Immature natural killer cell (primary cell): Measurements from ENCODE around the gene HACD3. TPM values are rescaled to one million over a fixed set of nuclear protein-coding genes. Genes with fewer than 3 reads are reported as not detected.

Experiments used
- DNase-seq, 3 donors: peaks; one replicate each; pipeline ENCODE4 v3.0.0; 2022; ENCODE audit warnings: mixed read lengths in 1 of 3
- H3K27ac Mint-ChIP-seq, 6 donors: one replicate each; pipeline ENCODE4 v1.8.0; 2020; ENCODE audit warnings: mixed read lengths in 6 of 6, mild to moderate bottlenecking in 5 of 6, inconsistent platforms in 4 of 6, moderate library complexity in 3 of 6
- H3K27me3 Mint-ChIP-seq, 3 donors: one replicate each; pipeline ENCODE4 v1.8.0; 2020 to 2021; ENCODE audit warnings: low read depth in 3 of 3, mild to moderate bottlenecking in 3 of 3, mixed read lengths in 3 of 3, moderate library complexity in 3 of 3, inconsistent platforms in 1 of 3
- H3K36me3 Mint-ChIP-seq, 3 donors: one replicate each; pipeline ENCODE4 v1.8.0; 2020; ENCODE audit warnings: mixed read lengths in 3 of 3, inconsistent platforms in 2 of 3, mild to moderate bottlenecking in 2 of 3
- H3K4me1 Mint-ChIP-seq, 2 donors: one replicate each; pipeline ENCODE4 v1.8.0; 2020; ENCODE audit warnings: inconsistent platforms in 2 of 2, mild to moderate bottlenecking in 2 of 2, mixed read lengths in 2 of 2, moderate library complexity in 1 of 2
- H3K4me3 Mint-ChIP-seq, 5 donors: one replicate each; pipeline ENCODE4 v1.8.0; 2020; ENCODE audit warnings: mild to moderate bottlenecking in 5 of 5, mixed read lengths in 5 of 5, inconsistent platforms in 3 of 5, moderate library complexity in 3 of 5
- H3K9me3 Mint-ChIP-seq, 6 donors: one replicate each; pipeline ENCODE4 v1.8.0; 2020; ENCODE audit warnings: mild to moderate bottlenecking in 6 of 6, mixed read lengths in 6 of 6, inconsistent platforms in 4 of 6, moderate library complexity in 3 of 6
- polyA plus RNA-seq, 3 donors: library from polyadenylated mRNA; unstranded; fragments of 300-500 nt; fragmentation: Illumina TruSeq; gene quantifications; one replicate each; pipeline ENCODE4 v1.2.3, GENCODE V29; 2021

The HACD3 gene
- polyA plus RNA-seq, 3 donors from 2014 or later = 24.4 to 36.7 (median 26.0) TPM

GRCh38 chr15:65619626-65620290, 89.5 kb downstream of the HACD3 start:
- no peaks in the 10 kb centered on the region for H3K4me1 Mint-ChIP-seq
- H3K27me3 Mint-ChIP-seq = peaks cover 0 to 2% (median 1%) of the 10 kb centered on the region in 3 donors
- H3K4me3 Mint-ChIP-seq = no peak overlapping the region
- no peak for DNase-seq
- peaks cover 7 to 14% (median 8%) of the 10 kb centered on the region in 3 donors for H3K36me3 Mint-ChIP-seq
- peaks cover 0 to 2% (median 0%) of the 10 kb centered on the region in 6 donors for H3K9me3 Mint-ChIP-seq
- H3K27ac Mint-ChIP-seq = no peak overlapping the region

GRCh38 chr15:65620833-65621232, 90.6 kb downstream of the HACD3 start:
- Mint-ChIP-seq H3K4me1 (no peaks in the 10 kb centered on the region), H3K4me3 (no peak overlapping the region), H3K9me3 (peaks cover 0 to 2% (median 0%) of the 10 kb centered on the region in 6 donors), H3K27me3 (peaks cover 0 to 2% (median 1%) of the 10 kb centered on the region in 3 donors), H3K36me3 (peaks cover 12 to 19% (median 17%) of the 10 kb centered on the region in 3 donors), H3K27ac (no peak overlapping the region)
- no peak for DNase-seq

GRCh38 chr15:65621638-65622037, 91.4 kb downstream of the HACD3 start, which contains the start of gene SLC24A1:
Gene SLC24A1, plus strand, starts transcription at chr15:65621938. Its CDS starts 2,143 bp downstream, at chr15:65624081.
- no peak for DNase-seq
- Mint-ChIP-seq H3K36me3 (peaks cover 14 to 21% (median 19%) of the 10 kb centered on the region in 3 donors), H3K4me1 (no peaks in the 10 kb centered on the region), H3K9me3 (peaks cover 0 to 2% (median 0%) of the 10 kb centered on the region in 6 donors), H3K27ac (no peak within 1 kb of the TSS), H3K4me3 (no peak within 1 kb of the TSS), H3K27me3 (peaks cover 0 to 2% (median 1%) of the 10 kb centered on the region in 3 donors)

- Mint-ChIP-seq H3K4me1 (no peaks in the 10 kb centered on the region), H3K4me3 (no peak overlapping the region), H3K27ac (no peak overlapping the region), H3K36me3 (peaks cover 12 to 27% (median 14%) of the 10 kb centered on the region in 3 donors), H3K9me3 (no peaks in the 10 kb centered on the region), H3K27me3 (peaks cover 0 to 2% (median 1%) of the 10 kb centered on the region in 3 donors)
- DNase-seq = no peak
Measured at GRCh38 chr15:65623103-65623502, 92.8 kb downstream of the HACD3 start.

GRCh38 chr15:65626856-65627255, 96.6 kb downstream of the HACD3 start:
- no peak overlapping the region for H3K4me3 Mint-ChIP-seq
- H3K4me1 Mint-ChIP-seq = peaks cover 3 to 6% of the 10 kb centered on the region in 2 donors
- H3K27me3 Mint-ChIP-seq = peaks cover 2 to 3% (median 3%) of the 10 kb centered on the region in 3 donors
- no peaks in the 10 kb centered on the region for H3K9me3 Mint-ChIP-seq
- no peak for DNase-seq
- H3K27ac Mint-ChIP-seq = no peak overlapping the region
- H3K36me3 Mint-ChIP-seq = peaks cover 14 to 27% (median 23%) of the 10 kb centered on the region in 3 donors

Other genes starting within 250 kb of the HACD3 start
- gene PARP16, start 243.6 kb upstream of the HACD3 start, polyA plus RNA-seq = 10 to 100 TPM; 17.1 to 28.3 (median 17.4) TPM
- not detected for gene RNU5A-1, start 234.4 kb upstream of the HACD3 start, polyA plus RNA-seq
- not detected for gene RNU5B-1, start 225.8 kb upstream of the HACD3 start, polyA plus RNA-seq
- not detected for gene IGDCC3, start 152.5 kb upstream of the HACD3 start, polyA plus RNA-seq
- under 1 TPM in 2 of 3 donors, not detected in 1; 0.18 to 0.25 TPM for gene IGDCC4, start 107.5 kb upstream of the HACD3 start, polyA plus RNA-seq
- gene DPP8, start 12.8 kb upstream of the HACD3 start, polyA plus RNA-seq = 100 to 1,000 TPM in 1 of 3 donors, 10 to 100 TPM in 2; 33.1 to 103 (median 52.0) TPM
- 10 to 100 TPM; 16.4 to 30.5 (median 18.6) TPM for gene INTS14, start 80.7 kb downstream of the HACD3 start, polyA plus RNA-seq
- gene SLC24A1, start 91.5 kb downstream of the HACD3 start, polyA plus RNA-seq = 1 to 10 TPM in 1 of 3 donors, under 1 TPM in 1, not detected in 1; 0.83 to 4.1 TPM